Fibroblast of pulmonary artery (primary cell): Measurements from ENCODE around the gene ERP29.
A peak's percentile ranks its signal among the peaks of the same experiment; 100 is the strongest.
"Not testable (repeated sequence)": the region's sequence is repeated elsewhere in the genome, so short reads cannot be mapped to it uniquely, and the experiment has no call there.

Source experiments
- DNase-seq: peaks from one replicate; pipeline ENCODE4 v3.0.0-alpha.2; 2010; ENCODE audit warnings: low read depth
- H3K4me3 ChIP-seq: replicated peaks from 2 replicates; pipeline ENCODE4 v1.5.1; 2011; ENCODE audit warnings: low read depth, mild to moderate bottlenecking, control low read depth, low read length, moderate library complexity
- TF ChIP-seq, protein P1 (sequence below): IDR thresholded peaks from 2 replicates; pipeline ENCODE4 v1.5.1; 2011; ENCODE audit warnings: mild to moderate bottlenecking, control low read depth, low read length, inconsistent platforms; ENCODE audit errors: missing control alignments

Gene ERP29

GRCh38 chr12:111993292-111994150 is 19.7 kb upstream of the ERP29 start:
- DNase-seq: no peak
- TF ChIP-seq, protein P1, sequence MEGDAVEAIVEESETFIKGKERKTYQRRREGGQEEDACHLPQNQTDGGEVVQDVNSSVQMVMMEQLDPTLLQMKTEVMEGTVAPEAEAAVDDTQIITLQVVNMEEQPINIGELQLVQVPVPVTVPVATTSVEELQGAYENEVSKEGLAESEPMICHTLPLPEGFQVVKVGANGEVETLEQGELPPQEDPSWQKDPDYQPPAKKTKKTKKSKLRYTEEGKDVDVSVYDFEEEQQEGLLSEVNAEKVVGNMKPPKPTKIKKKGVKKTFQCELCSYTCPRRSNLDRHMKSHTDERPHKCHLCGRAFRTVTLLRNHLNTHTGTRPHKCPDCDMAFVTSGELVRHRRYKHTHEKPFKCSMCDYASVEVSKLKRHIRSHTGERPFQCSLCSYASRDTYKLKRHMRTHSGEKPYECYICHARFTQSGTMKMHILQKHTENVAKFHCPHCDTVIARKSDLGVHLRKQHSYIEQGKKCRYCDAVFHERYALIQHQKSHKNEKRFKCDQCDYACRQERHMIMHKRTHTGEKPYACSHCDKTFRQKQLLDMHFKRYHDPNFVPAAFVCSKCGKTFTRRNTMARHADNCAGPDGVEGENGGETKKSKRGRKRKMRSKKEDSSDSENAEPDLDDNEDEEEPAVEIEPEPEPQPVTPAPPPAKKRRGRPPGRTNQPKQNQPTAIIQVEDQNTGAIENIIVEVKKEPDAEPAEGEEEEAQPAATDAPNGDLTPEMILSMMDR: no peak
- H3K4me3 ChIP-seq: no peak overlapping the region

GRCh38 chr12:111994211-111995111 is 18.8 kb upstream of the ERP29 start:
- H3K4me3 ChIP-seq: not testable (repeated sequence)
- peak; percentile 24 for DNase-seq

GRCh38 chr12:111995782-111996480 is 17.3 kb upstream of the ERP29 start:
- no peak for DNase-seq
- no peak overlapping the region for H3K4me3 ChIP-seq
- TF ChIP-seq, protein P1: no peak

GRCh38 chr12:111997300-111997699 is 15.9 kb upstream of the ERP29 start:
- no peak for DNase-seq
- H3K4me3 ChIP-seq: no peak overlapping the region
- TF ChIP-seq, protein P1: no peak

DNA sequence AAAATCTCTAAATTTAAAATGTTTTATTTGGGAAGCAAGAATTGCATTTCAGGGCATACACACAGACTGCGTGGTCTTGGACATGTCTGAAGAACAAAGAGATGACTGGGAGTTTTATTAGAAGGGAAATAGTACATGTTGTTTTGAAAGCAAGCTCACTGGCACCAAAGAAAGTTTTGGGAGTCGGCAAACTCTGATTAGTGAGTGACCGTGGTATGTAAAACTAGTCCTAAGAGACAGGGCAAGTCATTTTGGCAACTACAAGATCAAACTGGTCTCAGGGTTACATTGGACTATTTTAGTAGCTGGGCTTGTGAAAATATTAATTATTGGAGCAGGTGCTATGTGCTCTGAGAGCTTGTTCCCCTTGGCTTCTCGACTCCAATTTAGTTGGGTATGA is 15.2 kb upstream of the ERP29 start:
- TF ChIP-seq, protein P1: no peak
- no peak for DNase-seq
- no peak overlapping the region for H3K4me3 ChIP-seq

GRCh38 chr12:111999129-111999528 is 14.1 kb upstream of the ERP29 start:
- DNase-seq, H3K4me3 ChIP-seq: not testable (repeated sequence)

DNA sequence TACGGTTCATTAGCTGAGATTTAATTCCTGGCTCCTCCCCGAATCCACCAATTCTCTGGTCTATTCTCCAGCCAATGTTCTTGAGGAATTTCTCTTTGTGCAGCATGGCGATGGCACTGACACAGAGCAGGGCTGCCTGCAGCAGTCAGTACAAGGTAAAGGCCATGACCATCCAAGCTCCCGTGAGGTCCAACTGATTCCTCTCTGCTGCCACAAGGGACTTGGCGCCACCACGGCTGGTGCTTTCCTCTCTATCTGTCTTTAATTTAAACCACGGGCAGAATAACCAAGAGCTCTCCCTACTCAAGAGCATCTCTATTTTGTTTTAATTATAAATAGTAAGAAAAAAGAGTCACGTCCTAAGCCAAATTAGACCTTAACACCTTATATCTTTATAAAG is 12.4 kb upstream of the ERP29 start:
- no peak overlapping the region for H3K4me3 ChIP-seq
- DNase-seq: no peak
- TF ChIP-seq, protein P1: no peak
